Measurements from ENCODE around the gene HES4.

Gene HES4

GRCh38 chr1:965526-966134 is 34.3 kb downstream of the HES4 start:
- DNase-seq (ENCODE audit: low spot score) = no peak

DNA sequence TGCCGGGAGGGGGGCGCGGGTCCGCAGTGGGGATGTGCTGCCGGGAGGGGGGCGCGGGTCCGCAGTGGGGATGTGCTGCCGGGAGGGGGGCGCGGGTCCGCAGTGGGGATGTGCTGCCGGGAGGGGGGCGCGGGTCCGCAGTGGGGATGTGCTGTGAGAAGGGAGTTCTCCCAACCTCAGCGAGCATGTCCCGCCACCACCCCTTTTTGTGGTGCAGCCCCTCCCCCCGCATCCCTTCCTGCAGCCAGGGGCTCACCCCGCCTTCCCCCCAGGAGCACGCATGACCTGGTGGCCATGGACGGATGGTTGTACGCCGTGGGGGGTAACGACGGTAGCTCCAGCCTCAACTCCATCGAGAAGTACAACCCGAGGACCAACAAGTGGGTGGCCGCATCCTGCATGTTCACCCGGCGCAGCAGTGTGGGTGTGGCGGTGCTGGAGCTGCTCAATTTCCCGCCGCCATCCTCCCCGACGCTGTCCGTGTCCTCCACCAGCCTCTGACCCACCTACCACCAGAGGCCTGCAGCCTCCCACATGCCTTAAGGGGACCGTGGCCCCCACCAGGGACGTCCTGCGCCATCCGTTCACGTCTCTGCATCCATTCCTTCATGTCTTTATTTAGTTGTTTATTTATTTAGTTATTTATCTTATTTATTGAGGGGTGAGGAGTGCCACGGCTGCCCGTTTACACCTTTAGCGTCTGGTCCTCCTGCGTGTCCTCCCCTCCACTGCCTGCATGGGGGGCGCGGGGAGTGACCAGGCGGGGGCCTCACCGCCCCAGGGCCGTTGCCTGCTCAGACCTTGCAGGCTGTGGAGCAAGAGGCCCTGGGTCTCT is 35.0 kb downstream of the HES4 start:
- no peak for DNase-seq (ENCODE audit: low spot score)

GRCh38 chr1:963746-964525 is 36.0 kb downstream of the HES4 start:
- no peak for DNase-seq (ENCODE audit: low spot score)

- no peak for DNase-seq (ENCODE audit: low spot score)
Observed at GRCh38 chr1:963301-963651, 36.6 kb downstream of the HES4 start.

GRCh38 chr1:962381-963300 is 37.3 kb downstream of the HES4 start:
- no peak for DNase-seq (ENCODE audit: low spot score)

DNA sequence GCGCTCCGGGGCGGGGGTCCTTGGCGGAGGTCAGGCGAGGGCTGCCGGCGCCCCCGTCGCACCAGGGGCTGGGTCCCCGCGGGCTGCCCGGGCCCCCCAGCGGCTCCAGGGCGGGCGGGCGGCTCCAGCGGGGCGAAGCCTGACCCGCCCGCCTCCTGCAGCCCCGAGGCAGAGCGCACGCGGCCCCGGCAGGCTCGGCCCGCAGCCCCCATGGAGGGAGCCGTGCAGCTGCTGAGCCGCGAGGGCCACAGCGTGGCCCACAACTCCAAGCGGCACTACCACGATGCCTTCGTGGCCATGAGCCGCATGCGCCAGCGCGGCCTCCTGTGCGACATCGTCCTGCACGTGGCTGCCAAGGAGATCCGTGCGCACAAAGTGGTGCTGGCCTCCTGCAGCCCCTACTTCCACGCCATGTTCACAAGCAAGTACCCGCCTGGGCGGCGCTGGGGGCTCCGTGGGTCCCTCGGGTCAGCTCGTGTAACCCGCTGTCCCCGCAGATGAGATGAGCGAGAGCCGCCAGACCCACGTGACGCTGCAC is 38.7 kb downstream of the HES4 start:
- no peak for DNase-seq (ENCODE audit: low spot score)

- no peak for DNase-seq (ENCODE audit: low spot score)
Observed at GRCh38 chr1:960363-961131, 39.4 kb downstream of the HES4 start, which contains the start of gene KLHL17. TSS of gene KLHL17 (plus strand) at chr1:960584. CDS start at chr1:960694, 110 bp downstream.

DNA sequence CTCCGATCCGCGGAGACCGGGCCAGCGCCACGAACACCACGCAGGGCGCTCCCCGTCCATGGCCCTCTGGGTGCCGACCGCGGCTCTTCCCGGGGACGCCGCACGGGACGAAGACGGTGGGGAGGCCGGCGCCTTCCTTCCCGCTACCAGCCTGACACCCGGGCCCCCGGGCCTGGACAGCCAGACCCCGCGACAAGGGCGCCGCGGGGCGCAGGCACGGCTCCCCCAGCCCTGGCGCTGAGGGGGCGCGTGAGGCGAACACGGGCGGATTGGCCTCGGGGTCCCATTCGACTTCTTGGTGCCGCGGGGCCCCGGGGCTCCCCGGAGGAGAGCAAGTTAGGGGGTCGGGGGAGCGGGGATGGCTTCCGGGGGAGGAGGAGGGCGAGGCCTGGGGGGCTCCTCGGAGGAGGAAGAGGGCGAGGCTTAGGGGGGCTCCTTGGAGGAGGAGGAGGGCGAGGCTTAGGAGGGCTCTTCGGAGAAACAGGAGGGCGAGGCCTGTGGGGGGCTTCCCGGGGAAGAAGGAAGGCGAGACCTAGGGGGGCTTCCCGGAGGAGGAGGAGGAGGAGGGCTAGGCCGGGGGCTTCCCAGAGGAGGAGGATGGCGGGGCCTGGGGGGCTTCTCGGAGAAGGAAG is 40.0 kb downstream of the HES4 start:
- DNase-seq (ENCODE audit: low spot score) = no peak

GRCh38 chr1:958823-959730 is 40.8 kb downstream of the HES4 start, which contains the start of gene NOC2L:
TSS of gene NOC2L (minus strand) at chr1:959256. CDS start at chr1:959240, 16 bp downstream.
- DNase-seq (ENCODE audit: low spot score) = peak; percentile 67

- DNase-seq (ENCODE audit: low spot score) = no peak
Observed at GRCh38 chr1:956636-957035, 43.3 kb downstream of the HES4 start.

- DNase-seq (ENCODE audit: low spot score) = no peak
Observed at GRCh38 chr1:955474-955873, 44.4 kb downstream of the HES4 start.

DNA sequence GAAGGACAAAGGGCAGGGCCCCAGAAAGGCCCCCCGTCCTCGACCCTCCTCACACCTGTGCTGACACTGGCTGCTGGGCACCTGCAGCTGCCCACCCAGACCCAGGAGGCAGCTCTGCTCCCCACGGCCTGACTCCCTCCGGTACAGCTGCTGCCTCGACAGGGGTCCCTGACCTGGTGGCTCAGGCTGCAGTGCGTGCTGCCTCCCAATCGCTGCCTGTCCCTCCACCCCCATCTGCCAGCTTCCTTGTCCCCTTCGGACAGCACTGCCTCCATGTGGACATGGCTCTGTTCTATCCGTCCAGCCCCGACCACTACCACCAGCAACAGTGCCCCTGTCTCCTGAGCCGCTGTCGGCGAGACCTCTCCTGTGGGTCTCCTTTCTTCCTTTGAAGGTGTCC is 45.0 kb downstream of the HES4 start:
- DNase-seq (ENCODE audit: low spot score) = no peak

- DNase-seq (ENCODE audit: low spot score) = no peak
Observed at GRCh38 chr1:953524-954320, 46.2 kb downstream of the HES4 start.

- no peak for DNase-seq (ENCODE audit: low spot score)
Observed at GRCh38 chr1:952603-953002, 47.3 kb downstream of the HES4 start.

DNA sequence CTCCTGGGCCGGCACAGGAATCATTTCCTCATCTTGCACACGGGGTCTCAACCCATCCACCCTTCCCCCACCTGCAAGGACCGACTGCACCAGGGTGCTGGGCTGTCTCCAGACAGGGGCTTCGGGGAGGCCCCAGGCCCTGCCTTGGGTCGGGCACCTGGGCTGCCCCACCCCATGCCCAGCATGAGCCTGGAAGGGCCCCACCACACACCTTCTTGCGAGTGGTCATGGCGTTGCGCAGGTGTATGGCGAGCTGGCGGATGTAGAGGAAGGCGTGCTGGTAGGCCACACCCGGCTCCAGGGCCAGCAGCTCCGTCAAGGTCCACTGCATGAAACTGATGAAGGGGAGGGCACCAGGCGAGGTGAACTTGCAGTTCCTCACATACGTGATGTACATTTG is 47.7 kb downstream of the HES4 start:
- no peak for DNase-seq (ENCODE audit: low spot score)

DNA sequence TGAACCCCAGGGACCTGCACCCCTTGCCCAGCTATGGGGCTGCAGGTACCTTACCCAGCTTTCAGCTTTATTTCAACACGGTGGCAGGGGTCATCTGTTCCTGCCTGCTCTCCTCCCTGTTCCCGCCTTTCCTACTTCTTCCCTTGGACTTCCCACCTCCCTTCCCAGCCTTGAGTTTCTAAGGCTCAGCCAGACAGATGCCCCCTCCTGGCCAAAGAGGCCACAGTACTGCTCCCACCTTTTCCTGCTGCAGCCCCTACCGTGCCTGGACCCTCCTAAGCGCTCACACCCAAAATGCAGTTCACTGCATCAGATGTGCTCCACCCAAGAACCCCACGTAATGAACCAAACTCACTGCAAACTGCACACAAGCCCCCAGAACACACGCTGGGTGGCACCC is 48.5 kb downstream of the HES4 start:
- no peak for DNase-seq (ENCODE audit: low spot score)

- DNase-seq (ENCODE audit: low spot score) = no peak
Observed at GRCh38 chr1:950881-951280, 49.0 kb downstream of the HES4 start.

DNA sequence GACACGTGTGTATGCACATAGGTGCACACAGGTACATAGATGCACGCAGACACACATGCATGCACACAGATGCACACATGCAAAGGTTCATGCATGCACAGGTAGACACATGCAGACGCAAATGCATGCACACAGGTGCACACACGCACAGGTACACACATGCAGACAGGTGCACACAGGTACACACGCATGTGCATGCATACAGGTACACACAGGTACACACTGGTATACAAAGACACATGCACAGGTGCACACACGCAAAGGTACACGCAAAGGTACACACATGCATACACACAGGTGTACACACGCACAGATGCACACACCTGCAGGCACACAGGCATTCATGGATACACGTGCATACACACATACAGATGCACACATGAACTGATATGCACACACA is 49.6 kb downstream of the HES4 start:
- DNase-seq (ENCODE audit: low spot score) = no peak

Measured in pons (tissue), 1 donor.